ENCODE data around the gene ROGDI. TPM values are rescaled to one million over a fixed set of nuclear protein-coding genes. Genes with fewer than 3 reads are reported as not detected.
A peak's percentile ranks its signal among the peaks of the same experiment; 100 is the strongest.

Gene ROGDI
- total and polyA plus RNA-seq, 2 of the 13 experiments (the other 11 are each of a cell fraction or from before 2014, with no cell fraction given): 19.2 to 42.1 TPM

DNA sequence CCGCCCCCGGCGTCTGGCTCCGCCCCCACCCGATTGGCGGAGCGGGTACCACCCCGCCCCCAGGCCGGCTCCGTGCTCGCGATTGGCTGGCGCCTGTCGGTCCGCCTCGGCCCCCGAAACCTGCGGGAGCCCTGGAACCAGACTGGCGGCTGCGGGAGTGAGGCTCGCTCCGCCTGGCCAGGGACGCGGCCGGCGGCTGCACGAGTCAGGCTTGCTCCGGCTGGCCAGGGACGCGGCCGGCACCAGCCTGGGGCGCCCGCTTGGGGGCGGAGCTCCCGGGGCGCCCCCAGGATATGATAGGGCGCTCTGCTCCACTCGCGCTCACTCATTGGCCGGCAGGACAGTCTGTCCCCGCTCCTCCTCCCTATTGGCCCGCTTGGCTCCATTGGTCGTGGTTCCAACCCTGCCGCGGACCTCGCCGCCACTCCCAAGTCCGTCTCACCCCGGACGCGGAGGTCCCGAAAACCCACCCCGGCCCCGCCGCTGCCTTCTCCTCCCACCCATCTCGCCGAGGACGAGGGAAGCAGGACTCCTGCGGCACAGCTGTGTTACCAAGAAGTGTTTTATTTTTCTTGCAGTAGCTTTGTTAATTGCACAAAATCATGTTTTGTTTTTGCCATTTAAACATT lies 340 bp upstream of the ROGDI start (continued):
- TF ChIP-seq, protein P1, sequence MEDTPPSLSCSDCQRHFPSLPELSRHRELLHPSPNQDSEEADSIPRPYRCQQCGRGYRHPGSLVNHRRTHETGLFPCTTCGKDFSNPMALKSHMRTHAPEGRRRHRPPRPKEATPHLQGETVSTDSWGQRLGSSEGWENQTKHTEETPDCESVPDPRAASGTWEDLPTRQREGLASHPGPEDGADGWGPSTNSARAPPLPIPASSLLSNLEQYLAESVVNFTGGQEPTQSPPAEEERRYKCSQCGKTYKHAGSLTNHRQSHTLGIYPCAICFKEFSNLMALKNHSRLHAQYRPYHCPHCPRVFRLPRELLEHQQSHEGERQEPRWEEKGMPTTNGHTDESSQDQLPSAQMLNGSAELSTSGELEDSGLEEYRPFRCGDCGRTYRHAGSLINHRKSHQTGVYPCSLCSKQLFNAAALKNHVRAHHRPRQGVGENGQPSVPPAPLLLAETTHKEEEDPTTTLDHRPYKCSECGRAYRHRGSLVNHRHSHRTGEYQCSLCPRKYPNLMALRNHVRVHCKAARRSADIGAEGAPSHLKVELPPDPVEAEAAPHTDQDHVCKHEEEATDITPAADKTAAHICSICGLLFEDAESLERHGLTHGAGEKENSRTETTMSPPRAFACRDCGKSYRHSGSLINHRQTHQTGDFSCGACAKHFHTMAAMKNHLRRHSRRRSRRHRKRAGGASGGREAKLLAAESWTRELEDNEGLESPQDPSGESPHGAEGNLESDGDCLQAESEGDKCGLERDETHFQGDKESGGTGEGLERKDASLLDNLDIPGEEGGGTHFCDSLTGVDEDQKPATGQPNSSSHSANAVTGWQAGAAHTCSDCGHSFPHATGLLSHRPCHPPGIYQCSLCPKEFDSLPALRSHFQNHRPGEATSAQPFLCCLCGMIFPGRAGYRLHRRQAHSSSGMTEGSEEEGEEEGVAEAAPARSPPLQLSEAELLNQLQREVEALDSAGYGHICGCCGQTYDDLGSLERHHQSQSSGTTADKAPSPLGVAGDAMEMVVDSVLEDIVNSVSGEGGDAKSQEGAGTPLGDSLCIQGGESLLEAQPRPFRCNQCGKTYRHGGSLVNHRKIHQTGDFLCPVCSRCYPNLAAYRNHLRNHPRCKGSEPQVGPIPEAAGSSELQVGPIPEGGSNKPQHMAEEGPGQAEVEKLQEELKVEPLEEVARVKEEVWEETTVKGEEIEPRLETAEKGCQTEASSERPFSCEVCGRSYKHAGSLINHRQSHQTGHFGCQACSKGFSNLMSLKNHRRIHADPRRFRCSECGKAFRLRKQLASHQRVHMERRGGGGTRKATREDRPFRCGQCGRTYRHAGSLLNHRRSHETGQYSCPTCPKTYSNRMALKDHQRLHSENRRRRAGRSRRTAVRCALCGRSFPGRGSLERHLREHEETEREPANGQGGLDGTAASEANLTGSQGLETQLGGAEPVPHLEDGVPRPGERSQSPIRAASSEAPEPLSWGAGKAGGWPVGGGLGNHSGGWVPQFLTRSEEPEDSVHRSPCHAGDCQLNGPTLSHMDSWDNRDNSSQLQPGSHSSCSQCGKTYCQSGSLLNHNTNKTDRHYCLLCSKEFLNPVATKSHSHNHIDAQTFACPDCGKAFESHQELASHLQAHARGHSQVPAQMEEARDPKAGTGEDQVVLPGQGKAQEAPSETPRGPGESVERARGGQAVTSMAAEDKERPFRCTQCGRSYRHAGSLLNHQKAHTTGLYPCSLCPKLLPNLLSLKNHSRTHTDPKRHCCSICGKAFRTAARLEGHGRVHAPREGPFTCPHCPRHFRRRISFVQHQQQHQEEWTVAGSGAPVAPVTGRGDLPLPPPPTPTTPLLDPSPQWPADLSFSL (CRISPR knock-in tag; IDR thresholded peaks at IDR 0.05): no peak
- TF ChIP-seq KDM6A (CRISPR knock-in tag; IDR thresholded peaks at IDR 0.05; ENCODE audit: low read depth) (no peak), RAD21 (CRISPR knock-in tag; IDR thresholded peaks at IDR 0.05) (peak; percentile 41; the same call in 1 of the 2 replicates), ZNF577 (CRISPR knock-in tag; IDR thresholded peaks at IDR 0.05; ENCODE audit: borderline replicate concordance, low read depth) (no peak), PPARG (CRISPR knock-in tag; conservative IDR thresholded peaks at IDR 0.05) (0 out of 2 replicates have a peak, but pooled peaks have one; percentile 31), RXRA (CRISPR knock-in tag; IDR thresholded peaks at IDR 0.05) (0 out of 2 replicates have a peak, but pooled peaks have one; percentile 34), KLF12 (CRISPR knock-in tag; IDR thresholded peaks at IDR 0.05; ENCODE audit: borderline replicate concordance) (no peak; the same call in 1 of the 2 replicates), IRX3 (CRISPR knock-in tag; IDR thresholded peaks at IDR 0.05; ENCODE audit: borderline replicate concordance, low read depth) (no peak), ZFYVE20 (CRISPR knock-in tag; IDR thresholded peaks at IDR 0.05; ENCODE audit: borderline replicate concordance, low read depth) (no peak), NFYB (CRISPR knock-in tag; IDR thresholded peaks at IDR 0.05) (peak; percentile 94), SP4 (CRISPR knock-in tag; IDR thresholded peaks at IDR 0.05) (peak; percentile 85), ZNF530 (CRISPR knock-in tag; IDR thresholded peaks at IDR 0.05; ENCODE audit: low read depth) (no peak), TBX2 (CRISPR knock-in tag; IDR thresholded peaks at IDR 0.05; ENCODE audit: borderline replicate concordance) (peak; percentile 45; the same call in 1 of the 2 replicates), SP1 (IDR thresholded peaks at IDR 0.05) (no peak), SP1 (CRISPR knock-in tag; IDR thresholded peaks at IDR 0.05) (peak; percentile 30; the same call in 1 of the 2 replicates), ZBTB20 (CRISPR knock-in tag; IDR thresholded peaks at IDR 0.05; ENCODE audit: borderline replicate concordance, low read depth) (no peak)
- TF ChIP-seq, protein P2, sequence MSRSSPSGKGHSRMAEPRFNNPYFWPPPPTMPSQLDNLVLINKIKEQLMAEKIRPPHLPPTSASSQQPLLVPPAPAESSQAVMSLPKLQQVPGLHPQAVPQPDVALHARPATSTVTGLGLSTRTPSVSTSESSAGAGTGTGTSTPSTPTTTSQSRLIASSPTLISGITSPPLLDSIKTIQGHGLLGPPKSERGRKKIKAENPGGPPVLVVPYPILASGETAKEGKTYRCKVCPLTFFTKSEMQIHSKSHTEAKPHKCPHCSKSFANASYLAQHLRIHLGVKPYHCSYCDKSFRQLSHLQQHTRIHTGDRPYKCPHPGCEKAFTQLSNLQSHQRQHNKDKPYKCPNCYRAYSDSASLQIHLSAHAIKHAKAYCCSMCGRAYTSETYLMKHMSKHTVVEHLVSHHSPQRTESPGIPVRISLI (CRISPR knock-in tag; IDR thresholded peaks at IDR 0.05; ENCODE audit: borderline replicate concordance): no peak
- TF ChIP-seq, protein P3, sequence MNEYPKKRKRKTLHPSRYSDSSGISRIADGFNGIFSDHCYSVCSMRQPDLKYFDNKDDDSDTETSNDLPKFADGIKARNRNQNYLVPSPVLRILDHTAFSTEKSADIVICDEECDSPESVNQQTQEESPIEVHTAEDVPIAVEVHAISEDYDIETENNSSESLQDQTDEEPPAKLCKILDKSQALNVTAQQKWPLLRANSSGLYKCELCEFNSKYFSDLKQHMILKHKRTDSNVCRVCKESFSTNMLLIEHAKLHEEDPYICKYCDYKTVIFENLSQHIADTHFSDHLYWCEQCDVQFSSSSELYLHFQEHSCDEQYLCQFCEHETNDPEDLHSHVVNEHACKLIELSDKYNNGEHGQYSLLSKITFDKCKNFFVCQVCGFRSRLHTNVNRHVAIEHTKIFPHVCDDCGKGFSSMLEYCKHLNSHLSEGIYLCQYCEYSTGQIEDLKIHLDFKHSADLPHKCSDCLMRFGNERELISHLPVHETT (CRISPR knock-in tag; conservative IDR thresholded peaks at IDR 0.05): no peak
- TF ChIP-seq, protein P4, sequence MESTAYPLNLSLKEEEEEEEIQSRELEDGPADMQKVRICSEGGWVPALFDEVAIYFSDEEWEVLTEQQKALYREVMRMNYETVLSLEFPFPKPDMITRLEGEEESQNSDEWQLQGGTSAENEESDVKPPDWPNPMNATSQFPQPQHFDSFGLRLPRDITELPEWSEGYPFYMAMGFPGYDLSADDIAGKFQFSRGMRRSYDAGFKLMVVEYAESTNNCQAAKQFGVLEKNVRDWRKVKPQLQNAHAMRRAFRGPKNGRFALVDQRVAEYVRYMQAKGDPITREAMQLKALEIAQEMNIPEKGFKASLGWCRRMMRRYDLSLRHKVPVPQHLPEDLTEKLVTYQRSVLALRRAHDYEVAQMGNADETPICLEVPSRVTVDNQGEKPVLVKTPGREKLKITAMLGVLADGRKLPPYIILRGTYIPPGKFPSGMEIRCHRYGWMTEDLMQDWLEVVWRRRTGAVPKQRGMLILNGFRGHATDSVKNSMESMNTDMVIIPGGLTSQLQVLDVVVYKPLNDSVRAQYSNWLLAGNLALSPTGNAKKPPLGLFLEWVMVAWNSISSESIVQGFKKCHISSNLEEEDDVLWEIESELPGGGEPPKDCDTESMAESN (CRISPR knock-in tag; conservative IDR thresholded peaks at IDR 0.05): peak; percentile 60; the same call in 1 of the 2 replicates
